Muscle of back (tissue), 11 donors: ENCODE results near the gene NECTIN2. TPM values are rescaled to one million over a fixed set of nuclear protein-coding genes. Genes with fewer than 3 reads are reported as not detected.
"Not testable (repeated sequence)": the region's sequence is repeated elsewhere in the genome, so short reads cannot be mapped to it uniquely, and the experiment has no call there.

Source experiments
- DNase-seq, 3 donors: peaks; one replicate each; pipeline versions ENCODE4 v3.0.0 to v3.0.0-alpha.2; 2013
- polyA plus RNA-seq, 10 donors: library from polyadenylated mRNA; unstranded; fragments of 120-200 nt; gene quantifications; one replicate each; pipeline ENCODE4 v1.2.1, GENCODE V29; 2013; ENCODE audit not compliant: insufficient read length in 10 of 10

NECTIN2 gene
- polyA plus RNA-seq, 10 donors = 39.4 to 57.8 (median 48.5) TPM

DNA sequence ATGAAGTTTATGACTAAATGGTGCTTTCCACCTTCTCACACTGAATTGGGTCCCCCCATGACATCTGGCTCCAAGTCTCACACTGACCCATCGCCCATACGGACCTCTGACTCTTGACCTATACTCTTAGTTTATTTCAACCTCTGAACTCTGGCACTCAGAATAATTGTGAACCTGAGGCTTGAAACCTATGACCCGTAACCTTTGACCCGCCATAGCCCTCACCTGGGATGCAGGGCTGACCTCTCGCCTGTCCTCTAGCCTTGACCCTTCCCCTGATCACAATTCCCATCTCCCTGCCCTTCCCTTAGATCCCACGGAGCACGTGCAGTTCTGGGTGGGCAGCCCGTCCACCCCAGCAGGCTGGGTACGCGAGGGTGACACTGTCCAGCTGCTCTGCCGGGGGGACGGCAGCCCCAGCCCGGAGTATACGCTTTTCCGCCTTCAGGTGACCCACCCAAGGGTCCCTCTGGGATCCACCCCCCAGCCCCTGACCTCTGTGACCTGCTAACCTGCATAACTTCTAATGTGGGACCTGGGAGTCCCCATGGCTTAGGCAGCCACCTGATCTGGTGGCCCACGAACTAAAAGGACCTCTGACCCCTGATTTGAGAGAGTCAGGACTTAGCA is 32.1 kb upstream of the NECTIN2 start:
- DNase-seq = no peak

DNA sequence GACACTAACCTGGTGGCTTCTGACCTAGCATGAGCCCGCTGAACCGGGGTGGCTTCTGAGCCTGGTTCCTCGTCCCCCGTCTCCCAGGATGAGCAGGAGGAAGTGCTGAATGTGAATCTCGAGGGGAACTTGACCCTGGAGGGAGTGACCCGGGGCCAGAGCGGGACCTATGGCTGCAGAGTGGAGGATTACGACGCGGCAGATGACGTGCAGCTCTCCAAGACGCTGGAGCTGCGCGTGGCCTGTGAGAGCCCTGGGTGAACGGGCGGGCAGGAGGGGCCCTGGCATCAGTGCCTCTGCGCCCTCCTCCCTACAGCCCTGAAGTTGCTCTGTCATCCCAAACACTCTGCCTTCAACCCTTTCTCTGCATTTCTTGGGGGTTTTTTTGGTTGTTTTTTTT is 31.6 kb upstream of the NECTIN2 start:
- no peak for DNase-seq

DNA sequence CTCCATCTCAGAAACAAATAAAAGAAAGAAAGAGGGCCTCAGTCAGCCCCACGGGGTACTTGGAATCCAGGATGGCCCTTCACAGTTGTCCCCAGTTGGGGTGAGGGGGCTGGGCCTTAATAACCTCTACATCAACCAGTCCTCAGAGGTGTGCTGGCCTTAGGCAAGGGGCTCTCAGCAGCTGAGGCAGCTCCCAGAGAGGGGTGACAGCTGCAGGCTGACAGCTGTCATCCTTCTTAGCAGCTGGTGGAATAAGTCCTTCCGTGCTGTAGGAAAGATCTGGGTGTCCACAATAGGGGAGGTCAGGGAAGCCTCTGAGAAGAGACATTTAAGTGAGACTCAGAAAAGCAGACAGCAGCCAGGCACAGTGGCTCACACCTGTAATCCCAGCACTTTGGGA is 29.8 kb upstream of the NECTIN2 start:
- DNase-seq = peak; percentile 58 to 68 (median 64)

DNA sequence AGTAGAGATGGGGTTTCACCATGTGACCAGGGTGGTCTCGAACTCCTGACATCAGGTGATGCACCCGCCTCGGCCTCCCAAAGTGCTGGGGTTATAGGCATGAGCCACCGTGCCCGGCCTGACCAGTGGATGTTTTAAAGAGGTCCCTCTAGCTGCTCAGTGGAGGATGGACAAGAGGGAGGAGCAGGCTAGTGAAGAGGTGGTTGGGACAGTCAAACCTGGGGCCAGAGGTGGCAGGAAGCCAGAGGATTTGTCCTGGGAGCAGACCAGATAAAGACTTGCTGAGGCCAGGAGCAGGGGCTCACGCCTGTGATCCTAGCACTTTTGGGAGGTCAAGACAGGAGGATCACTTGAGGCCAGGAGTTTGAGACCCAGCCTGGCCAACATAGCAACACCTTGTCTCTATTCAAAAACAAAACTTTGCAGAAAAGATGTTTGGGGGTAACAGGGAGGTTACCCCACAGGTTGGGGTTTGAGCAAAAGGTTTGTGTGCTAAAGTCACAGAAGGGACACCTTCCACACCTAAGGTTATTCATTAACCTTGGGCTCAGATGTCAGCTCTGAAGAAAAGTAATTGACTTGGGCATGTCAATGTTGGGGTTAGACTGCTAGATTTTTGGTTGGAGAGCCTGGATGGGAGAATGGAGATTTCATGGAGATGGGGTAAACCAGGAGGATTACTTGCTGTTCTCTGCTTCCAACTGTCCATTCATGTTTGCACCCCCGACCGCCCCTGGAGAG is 28.2 kb upstream of the NECTIN2 start:
- no peak for DNase-seq

DNA sequence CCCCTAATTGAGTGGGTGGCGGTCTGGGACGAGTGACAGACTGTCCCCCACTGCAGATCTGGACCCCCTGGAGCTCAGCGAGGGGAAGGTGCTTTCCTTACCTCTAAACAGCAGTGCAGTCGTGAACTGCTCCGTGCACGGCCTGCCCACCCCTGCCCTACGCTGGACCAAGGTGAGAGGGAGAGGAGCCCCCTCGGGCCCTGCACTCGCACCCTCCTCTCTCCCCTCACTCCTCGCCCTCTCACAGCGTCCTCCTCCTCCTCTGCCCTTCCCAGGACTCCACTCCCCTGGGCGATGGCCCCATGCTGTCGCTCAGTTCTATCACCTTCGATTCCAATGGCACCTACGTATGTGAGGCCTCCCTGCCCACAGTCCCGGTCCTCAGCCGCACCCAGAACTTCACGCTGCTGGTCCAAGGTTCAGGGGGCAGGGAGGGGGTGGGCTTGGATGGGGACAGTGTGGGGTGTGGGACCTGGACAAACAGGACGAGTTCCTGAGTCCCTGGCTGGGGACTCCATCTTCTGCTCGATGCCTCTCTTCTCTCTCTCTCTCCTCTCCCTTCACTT is 27.5 kb upstream of the NECTIN2 start:
- no peak for DNase-seq

DNA sequence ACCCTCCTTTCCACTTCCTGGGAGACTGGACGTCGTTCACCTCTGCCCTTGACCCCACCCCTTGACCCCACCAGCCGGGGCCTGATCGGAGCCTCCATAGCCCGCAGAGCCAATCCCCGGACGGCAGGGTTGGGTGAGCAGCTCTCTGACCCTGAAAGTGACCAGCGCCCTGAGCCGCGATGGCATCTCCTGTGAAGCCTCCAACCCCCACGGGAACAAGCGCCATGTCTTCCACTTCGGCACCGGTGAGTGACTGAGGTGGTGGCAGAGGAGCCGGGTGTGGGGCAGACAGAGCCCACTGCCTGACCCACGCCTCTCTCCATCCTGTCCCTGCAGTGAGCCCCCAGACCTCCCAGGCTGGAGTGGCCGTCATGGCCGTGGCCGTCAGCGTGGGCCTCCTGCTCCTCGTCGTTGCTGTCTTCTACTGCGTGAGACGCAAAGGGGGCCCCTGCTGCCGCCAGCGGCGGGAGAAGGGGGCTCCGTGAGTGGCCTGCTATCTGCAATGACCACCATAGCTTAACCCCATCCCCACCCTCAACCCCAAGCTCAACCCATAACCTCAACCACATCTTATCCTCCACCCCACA is 26.8 kb upstream of the NECTIN2 start:
- DNase-seq = no peak

DNA sequence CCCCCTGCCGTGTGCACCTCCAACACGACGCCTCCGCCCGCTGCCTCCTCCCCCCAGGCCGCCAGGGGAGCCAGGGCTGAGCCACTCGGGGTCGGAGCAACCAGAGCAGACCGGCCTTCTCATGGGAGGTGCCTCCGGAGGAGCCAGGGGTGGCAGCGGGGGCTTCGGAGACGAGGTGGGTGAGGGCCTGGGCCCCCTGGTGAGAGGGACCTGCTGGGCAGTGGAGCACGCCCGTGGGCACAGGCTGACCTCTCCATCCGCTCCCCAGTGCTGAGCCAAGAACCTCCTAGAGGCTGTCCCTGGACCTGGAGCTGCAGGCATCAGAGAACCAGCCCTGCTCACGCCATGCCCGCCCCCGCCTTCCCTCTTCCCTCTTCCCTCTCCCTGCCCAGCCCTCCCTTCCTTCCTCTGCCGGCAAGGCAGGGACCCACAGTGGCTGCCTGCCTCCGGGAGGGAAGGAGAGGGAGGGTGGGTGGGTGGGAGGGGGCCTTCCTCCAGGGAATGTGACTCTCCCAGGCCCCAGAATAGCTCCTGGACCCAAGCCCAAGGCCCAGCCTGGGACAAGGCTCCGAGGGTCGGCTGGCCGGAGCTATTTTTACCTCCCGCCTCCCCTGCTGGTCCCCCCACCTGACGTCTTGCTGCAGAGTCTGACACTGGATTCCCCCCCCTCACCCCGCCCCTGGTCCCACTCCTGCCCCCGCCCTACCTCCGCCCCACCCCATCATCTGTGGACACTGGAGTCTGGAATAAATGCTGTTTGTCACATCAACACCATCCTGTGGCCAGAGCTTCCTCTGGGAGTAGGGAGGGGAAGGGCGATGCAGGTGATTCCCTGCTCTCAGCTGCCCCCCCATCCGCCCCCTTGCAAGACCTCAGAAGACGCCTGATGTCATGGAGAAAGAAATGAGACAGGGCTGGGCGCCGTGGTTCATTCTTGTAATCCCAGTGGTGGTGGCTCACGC is 25.2 kb upstream of the NECTIN2 start:
- peak; percentile 57 to 76 (median 64) for DNase-seq

DNA sequence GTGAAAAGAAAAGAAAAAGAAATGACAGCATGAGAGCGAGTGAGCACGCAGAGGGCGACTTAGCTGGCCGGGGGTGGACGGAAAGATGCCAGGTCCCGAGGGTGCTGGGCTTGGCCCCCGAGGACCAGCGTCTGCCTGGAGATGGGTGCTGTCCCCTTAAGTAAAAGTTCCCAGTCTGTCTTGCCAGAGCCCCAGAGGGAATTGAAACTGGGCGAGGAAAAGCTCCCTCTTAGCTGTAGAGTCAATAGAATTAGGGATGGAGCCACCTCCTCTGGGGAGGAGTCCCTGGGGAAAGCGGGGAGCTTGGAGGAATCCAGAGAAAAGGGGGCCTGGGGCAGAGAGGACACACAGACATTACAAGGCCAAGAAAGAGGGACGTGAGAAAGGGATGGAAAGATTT is 23.9 kb upstream of the NECTIN2 start:
- DNase-seq = no peak

DNA sequence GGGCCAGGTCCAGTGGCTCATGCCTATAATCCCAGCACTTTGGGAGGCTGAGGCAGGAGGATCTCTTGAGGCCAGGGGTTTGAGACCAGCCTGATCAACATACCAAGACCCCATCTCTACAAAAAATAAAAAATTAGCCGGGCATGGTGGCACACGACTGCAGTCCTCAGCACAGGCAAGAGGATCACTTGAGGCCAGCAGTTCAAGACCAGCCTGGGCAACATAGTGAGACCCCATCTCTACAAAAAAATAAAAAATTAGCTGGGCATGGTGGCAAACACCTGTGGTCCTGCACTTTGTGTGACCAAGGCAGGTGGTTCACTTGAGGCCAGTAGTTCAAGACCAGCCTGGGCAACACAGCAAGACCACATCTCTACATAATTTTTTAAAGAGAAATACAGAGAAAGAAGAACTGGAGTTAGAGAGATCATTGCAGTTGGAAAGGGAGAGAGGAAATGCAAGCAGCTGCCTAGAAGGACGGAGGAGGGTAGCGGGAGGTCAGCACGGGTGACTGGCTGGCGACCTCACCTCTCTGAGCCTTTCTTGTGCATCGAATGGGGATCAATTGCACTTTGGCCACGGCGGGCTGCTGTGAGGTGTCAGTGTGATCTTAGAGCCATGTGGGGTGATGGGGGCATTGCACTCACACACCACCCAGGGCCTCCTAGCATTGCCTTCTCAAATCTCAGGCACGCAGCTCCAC is 23.3 kb upstream of the NECTIN2 start:
- DNase-seq = no peak

DNA sequence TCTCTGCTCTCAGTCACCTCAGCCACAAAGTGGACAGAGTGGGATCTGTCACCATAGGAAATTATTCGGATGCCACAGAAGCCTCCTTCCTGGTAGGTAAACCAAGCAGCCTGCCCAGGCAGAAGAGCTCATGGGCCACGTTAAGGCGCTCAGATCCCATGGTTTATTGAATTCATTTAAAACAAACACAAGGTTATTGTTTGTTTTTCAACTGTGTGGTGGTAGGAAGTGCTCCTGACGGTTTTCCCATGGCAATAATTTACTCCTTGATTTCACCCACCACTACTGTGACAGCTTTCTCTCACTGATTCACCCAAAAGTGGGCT is 22.8 kb upstream of the NECTIN2 start:
- DNase-seq = no peak

DNA sequence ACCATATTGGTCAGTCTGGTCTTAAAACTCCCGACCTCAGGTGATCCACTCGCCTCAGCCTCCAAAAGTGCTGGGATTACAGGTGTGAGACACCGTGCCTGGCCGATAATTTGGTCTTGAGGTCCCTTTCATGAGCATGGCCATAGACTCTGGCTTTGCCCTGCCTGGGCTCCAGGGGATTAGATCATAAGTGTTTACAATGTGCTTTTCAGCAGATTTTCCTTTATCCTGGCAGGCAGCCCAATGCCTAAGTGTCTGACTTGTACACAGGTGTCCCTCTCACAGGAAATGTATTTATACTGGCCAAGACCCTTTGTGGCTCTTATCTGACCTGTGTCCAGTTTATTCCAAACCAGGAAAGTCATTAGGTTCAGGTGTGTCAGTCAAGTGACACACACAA is 21.3 kb upstream of the NECTIN2 start:
- DNase-seq = no peak

DNA sequence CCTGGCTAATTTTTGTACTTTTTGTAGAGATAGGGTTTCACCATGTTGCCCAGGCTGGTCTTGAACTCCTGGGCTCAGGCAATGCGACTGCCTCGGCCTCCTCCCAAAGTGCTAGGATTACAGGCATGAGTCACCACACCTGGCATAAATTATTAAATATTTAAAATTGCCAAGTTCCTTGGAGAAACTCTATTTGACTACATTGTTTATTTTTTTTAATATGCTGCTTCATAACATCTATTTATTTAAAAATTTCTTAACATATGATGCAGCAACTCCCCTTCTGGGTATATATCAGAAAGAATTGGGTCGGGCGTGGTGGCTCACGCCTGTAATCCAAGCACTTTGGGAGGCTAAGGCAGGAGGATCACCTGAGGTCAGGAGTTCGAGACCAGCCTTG is 13.2 kb upstream of the NECTIN2 start:
- DNase-seq = not testable (repeated sequence)

DNA sequence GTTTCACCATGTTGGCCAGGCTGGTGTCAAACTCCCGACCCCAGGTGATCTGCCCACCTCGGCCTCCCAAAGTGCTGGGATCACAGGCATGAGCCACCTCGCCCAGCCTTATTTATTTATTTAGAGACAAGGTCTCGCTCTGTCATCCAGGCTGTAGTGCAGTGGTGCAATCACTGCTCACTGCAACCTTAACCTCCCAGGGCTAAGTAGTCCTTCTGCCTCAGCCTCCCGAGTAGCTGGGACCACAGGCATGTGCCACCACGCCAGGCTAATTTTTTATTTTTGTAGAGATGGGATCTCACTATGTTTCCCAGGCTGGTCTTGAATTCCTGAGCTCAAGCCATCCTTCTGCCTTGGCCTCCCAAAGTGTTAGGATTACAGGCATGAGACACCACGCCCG is 11.7 kb upstream of the NECTIN2 start:
- not testable (repeated sequence) for DNase-seq

DNA sequence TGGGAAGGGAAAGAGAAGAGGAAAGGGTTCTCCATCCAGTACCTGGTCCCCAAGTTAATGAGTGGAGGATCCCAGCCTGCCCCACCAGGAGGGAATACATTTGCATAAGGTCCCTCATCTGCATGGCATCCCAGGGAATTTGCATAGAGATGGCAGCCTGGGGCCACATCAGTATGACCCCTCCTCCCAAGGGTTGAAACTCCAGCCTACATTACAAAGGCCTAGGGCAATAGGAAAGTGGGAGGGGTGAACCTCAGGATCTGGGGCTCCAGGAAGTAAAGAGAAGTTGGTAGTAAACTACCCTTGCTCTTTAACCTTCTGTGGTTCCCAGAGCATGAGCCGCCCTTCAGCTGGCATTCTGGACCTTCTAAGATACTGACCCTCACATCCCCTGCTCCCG is 6.8 kb upstream of the NECTIN2 start:
- no peak for DNase-seq

DNA sequence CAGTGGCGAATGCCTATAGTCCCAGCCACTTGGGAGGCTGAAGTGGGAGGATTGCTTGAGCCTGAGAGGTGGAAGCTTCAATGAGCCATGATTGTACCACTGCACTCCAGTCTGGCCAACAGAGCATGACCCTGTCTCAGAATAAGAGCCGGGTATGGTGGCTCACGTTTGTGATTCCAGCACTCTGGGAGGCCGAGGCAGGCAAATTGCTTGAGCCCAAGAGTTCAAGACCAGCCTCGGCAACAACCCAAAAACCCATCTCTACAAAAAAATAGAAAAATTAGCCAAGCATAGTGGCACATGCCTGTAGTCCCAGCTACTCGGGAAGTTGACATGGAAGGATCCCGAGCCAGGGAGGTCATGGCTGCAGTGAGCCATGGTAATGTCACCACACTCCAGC is 5.3 kb upstream of the NECTIN2 start:
- DNase-seq = no peak

DNA sequence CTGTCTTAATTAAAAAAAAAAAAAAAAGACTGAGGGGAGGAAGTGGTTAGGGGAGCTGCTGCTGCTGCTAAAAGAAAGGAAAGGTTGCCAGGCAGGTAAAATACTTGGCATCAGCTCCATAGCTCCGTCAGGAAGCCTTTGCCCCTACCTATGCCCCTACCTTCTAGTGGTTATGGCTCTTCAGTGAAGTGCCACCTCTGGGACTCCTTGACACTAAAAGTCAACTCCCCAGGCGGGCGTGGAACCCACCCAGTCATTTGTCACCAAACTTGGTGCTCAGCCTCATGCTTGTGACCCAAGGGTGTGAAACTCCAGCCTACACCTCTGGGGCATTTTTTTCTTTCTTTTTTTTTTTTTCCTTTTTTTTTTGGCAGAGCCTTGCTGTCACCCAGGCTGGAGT is 4.9 kb upstream of the NECTIN2 start:
- DNase-seq = no peak

DNA sequence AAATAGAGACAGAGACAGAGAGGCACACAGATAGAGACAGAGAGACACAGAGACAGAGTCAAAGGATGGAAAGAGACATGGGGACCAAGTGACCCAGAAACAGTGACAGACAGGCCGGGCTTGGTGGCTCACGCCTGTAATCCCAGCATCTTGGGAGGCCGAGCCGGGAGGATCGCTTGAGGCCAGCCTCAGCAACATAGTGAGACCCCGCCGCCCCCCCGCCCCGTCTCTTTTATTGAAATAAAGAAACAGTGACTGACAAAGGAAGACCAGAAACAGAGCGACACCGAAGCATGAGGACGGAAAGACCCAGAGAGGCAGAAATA is 848 bp upstream of the NECTIN2 start:
- no peak for DNase-seq

DNA sequence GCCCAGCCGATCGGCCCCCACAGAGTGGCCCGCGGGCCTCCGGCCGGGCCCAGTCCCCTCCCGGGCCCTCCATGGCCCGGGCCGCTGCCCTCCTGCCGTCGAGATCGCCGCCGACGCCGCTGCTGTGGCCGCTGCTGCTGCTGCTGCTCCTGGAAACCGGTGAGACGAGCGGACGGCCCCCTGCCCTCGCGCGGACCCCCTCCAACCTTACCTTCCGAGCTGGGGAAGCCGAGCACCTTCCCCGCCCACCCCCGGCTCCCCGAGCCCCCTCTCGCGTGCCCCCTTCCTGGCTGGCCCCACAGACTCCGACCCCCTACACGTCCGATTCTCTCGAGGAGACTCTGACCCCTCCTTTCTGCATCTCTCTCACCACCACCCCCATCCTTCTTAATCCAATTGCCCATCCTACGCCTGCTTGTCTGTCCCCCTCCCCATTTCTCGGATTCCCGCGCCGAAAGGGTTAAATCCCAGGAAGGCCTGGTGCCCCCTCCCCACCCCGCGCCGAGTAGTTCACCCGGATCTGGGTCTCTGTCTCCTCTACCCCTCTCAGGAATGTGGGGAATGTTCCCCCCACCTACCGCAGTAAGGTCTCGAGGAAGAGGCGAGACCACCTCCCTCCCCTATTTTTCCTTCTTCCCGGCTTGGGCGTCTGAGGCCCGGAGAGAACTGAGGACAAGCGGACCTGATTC is 502 bp downstream of the NECTIN2 start:
- peak in 2 of 3 donors; percentile 44 to 77 for DNase-seq

DNA sequence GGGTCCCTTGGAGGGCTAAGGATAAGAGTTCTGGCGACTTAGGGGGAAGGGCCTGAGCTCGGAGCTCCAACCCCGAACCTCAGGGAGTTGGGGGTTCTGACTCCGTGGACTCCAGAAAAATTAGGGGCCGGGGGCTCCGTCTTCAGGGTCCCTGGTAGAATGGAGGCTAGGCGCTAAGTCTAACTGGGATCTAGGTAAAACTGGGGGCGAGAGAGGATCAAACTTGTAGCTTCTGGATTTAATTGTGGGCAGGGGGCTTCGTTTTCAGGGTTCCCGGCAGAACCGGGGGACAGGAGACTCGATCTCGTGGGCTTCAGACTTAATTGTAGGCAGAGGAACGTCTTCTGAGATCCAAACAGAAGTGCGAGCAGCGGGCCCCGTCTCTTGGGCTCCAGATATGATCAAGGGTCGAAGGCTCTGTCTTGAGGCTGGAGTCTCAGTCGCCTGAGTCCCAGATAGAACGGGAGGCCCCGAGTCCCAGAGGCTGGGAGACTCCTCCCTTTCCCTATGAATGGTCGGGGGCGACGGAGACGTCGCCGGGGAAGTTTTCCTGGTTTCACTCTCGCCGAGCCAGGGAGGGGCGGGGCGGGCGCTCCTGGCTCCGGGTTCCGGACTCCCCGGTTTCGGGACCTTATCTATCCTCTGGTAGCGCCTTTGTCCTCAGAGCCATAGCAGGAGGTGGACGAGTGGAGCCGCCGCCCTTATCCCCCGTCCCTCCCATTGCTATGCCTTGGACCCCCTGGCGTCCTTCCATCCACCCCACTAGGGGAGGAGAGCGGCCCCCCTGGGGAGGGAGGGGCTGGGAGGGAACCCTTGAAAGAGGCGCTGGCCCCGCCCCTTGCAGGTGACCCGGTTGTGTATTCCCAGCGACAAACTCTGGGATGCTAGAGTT is 1.3 kb downstream of the NECTIN2 start:
- peak in 2 of 3 donors; percentile 77 to 88 for DNase-seq
